K562 (cell line): ENCODE data around the gene TP53BP1.

ENCODE experiments used
- CTCF ChIP-seq, 3 experiments: IDR thresholded peaks in 2 of 3; conservative IDR thresholded peaks in 1 of 3; 2 replicates each; pipeline ENCODE4 v1.5.1; 2011 to 2012; ENCODE audit warnings: low read length in 3 of 3, mild to moderate bottlenecking in 3 of 3, control low read depth in 2 of 3, improper control_type of control experiment in 1 of 3, inconsistent platforms in 1 of 3, low read depth in 1 of 3, mixed read lengths in 1 of 3, moderate library complexity in 1 of 3; ENCODE audit not compliant: insufficient read depth in 2 of 3
- MAFF ChIP-seq: IDR thresholded peaks from 2 replicates; pipeline ENCODE4 v1.6.1; 2012; ENCODE audit warnings: low read length, improper control_type of control experiment
- MYC ChIP-seq, 2 experiments: fragments of 250-450 bp in 1 of 2; sonication (Bioruptor Pico) in 1 of 2; IDR thresholded peaks; 2 replicates each; pipeline versions ENCODE4 v1.5.1 to v1.6.1; 2012 to 2021; ENCODE audit warnings: low read depth in 2 of 2, borderline replicate concordance in 1 of 2, improper control_type of control experiment in 1 of 2, low read length in 1 of 2, mild to moderate bottlenecking in 1 of 2, moderate library complexity in 1 of 2
- NR2F6 ChIP-seq: fragments of 450-650 bp; formaldehyde crosslinking; IDR thresholded peaks from 2 replicates; pipeline ENCODE4 v1.4.0; 2020; ENCODE audit warnings: mild to moderate bottlenecking

- no peak for TF ChIP-seq CTCF (IDR thresholded peaks at IDR 0.05 in 2 of 3, conservative IDR thresholded peaks at IDR 0.05 in 1 of 3; ENCODE audit: insufficient read depth in 2 of 3, low read depth in 1 of 3, low read length in 3 of 3)
- TF ChIP-seq MYC (IDR thresholded peaks at IDR 0.05; ENCODE audit: low read depth, low read length) = no peak
- TF ChIP-seq MYC (CRISPR knock-in tag; IDR thresholded peaks at IDR 0.05; ENCODE audit: borderline replicate concordance, low read depth) = no peak
- TF ChIP-seq MAFF = no peak
- no peak for TF ChIP-seq NR2F6 (CRISPR knock-in tag)
These were observed 45.1 kb upstream of the TP53BP1 start for GRCh38 chr15:43538091-43538490.
